ENCODE measurements around the gene CWC27. TPM values are rescaled to one million over a fixed set of nuclear protein-coding genes. Genes with fewer than 3 reads are reported as not detected.

CWC27 gene
- total RNA-seq, 1 donor from 2014 or later, result 5.0 TPM

GRCh38 chr5:64971513-64971912, 202.8 kb downstream of the CWC27 start:
- ATAC-seq, result no peak
- DNase-seq (ENCODE audit: low spot score), result no peak

- ATAC-seq (no peak), DNase-seq (ENCODE audit: low spot score) (no peak)
Measured at GRCh38 chr5:64971990-64972389, 203.3 kb downstream of the CWC27 start.

GRCh38 chr5:64972591-64972990, 203.9 kb downstream of the CWC27 start:
- no peak for DNase-seq (ENCODE audit: low spot score)
- ATAC-seq, result no peak

- DNase-seq (ENCODE audit: low spot score), result no peak
- ATAC-seq, result no peak
Measured at GRCh38 chr5:64973215-64973614, 204.5 kb downstream of the CWC27 start.

GRCh38 chr5:64977779-64978178, 209.0 kb downstream of the CWC27 start:
- no peak for ATAC-seq
- no peak for DNase-seq (ENCODE audit: low spot score)

GRCh38 chr5:64978546-64978945, 209.8 kb downstream of the CWC27 start:
- DNase-seq (ENCODE audit: low spot score) (no peak), ATAC-seq (no peak)

- ATAC-seq, result no peak
- no peak for DNase-seq (ENCODE audit: low spot score)
Measured at GRCh38 chr5:64979531-64979930, 210.8 kb downstream of the CWC27 start.

- ATAC-seq (no peak), DNase-seq (ENCODE audit: low spot score) (no peak)
Measured at GRCh38 chr5:64980176-64980575, 211.4 kb downstream of the CWC27 start.

GRCh38 chr5:64987768-64988167, 219.0 kb downstream of the CWC27 start:
- no peak for ATAC-seq
- DNase-seq (ENCODE audit: low spot score), result no peak

GRCh38 chr5:65009207-65009606, 240.5 kb downstream of the CWC27 start:
- ATAC-seq (no peak), DNase-seq (ENCODE audit: low spot score) (no peak)

GRCh38 chr5:65010841-65011240, 242.1 kb downstream of the CWC27 start:
- peak; percentile 54 for DNase-seq (ENCODE audit: low spot score)
- peak; percentile 98 for ATAC-seq

- ATAC-seq, result no peak
- no peak for DNase-seq (ENCODE audit: low spot score)
Measured at GRCh38 chr5:65012301-65012892, 243.7 kb downstream of the CWC27 start.

GRCh38 chr5:65013166-65013565, 244.4 kb downstream of the CWC27 start:
- DNase-seq (ENCODE audit: low spot score) (no peak), ATAC-seq (no peak)

GRCh38 chr5:65014769-65015168, 246.0 kb downstream of the CWC27 start:
- no peak for DNase-seq (ENCODE audit: low spot score)
- ATAC-seq, result no peak

- no peak for DNase-seq (ENCODE audit: low spot score)
- no peak for ATAC-seq
Measured at GRCh38 chr5:65015767-65016166, 247.0 kb downstream of the CWC27 start.

- no peak for DNase-seq (ENCODE audit: low spot score)
- ATAC-seq, result no peak
Measured at GRCh38 chr5:65017636-65018035, 248.9 kb downstream of the CWC27 start.

GRCh38 chr5:65018763-65019162, 250.0 kb downstream of the CWC27 start:
- DNase-seq (ENCODE audit: low spot score) (no peak), ATAC-seq (no peak)

- DNase-seq (ENCODE audit: low spot score), result no peak
- no peak for ATAC-seq
Measured at GRCh38 chr5:65020492-65020891, 251.8 kb downstream of the CWC27 start.

- DNase-seq (ENCODE audit: low spot score) (no peak), ATAC-seq (no peak)
Measured at GRCh38 chr5:65021527-65022226, 252.9 kb downstream of the CWC27 start.

- DNase-seq (ENCODE audit: low spot score), result no peak
- no peak for ATAC-seq
Measured at GRCh38 chr5:65022932-65023331, 254.2 kb downstream of the CWC27 start.

GRCh38 chr5:65024681-65025080, 256.0 kb downstream of the CWC27 start:
- no peak for ATAC-seq
- DNase-seq (ENCODE audit: low spot score), result no peak

GRCh38 chr5:65026816-65027548, 258.3 kb downstream of the CWC27 start:
- DNase-seq (ENCODE audit: low spot score) (no peak), ATAC-seq (no peak)

Data from left lobe of liver (tissue), 2 donors.